Measurements from ENCODE around the gene CDK5. TPM values are rescaled to one million over a fixed set of nuclear protein-coding genes. Genes with fewer than 3 reads are reported as not detected.

Gene CDK5
- total and polyA plus RNA-seq, 2 of the 13 experiments (the other 11 are each of a cell fraction or from before 2014, with no cell fraction given): 16.4 to 21.3 TPM

- TF ChIP-seq THAP7 (CRISPR knock-in tag; IDR thresholded peaks at IDR 0.05) (peak; percentile 79), ZNF720 (CRISPR knock-in tag; IDR thresholded peaks at IDR 0.05) (no peak), REXO4 (CRISPR knock-in tag; IDR thresholded peaks at IDR 0.05; ENCODE audit: borderline replicate concordance) (no peak), ZBTB38 (CRISPR knock-in tag; IDR thresholded peaks at IDR 0.05) (peak; percentile 80; the same call in 1 of the 2 replicates), EHMT2 (IDR thresholded peaks at IDR 0.05; ENCODE audit: borderline replicate concordance, low read depth, low read length) (no peak), PAWR (CRISPR knock-in tag; IDR thresholded peaks at IDR 0.05; ENCODE audit: borderline replicate concordance) (no peak), MED1 (CRISPR knock-in tag; IDR thresholded peaks at IDR 0.05) (no peak), PHB2 (IDR thresholded peaks at IDR 0.05; ENCODE audit: partially characterized antibody) (no peak), ZNF788 (CRISPR knock-in tag; IDR thresholded peaks at IDR 0.05; ENCODE audit: borderline replicate concordance) (peak; percentile 78; the same call in 1 of the 2 replicates), MTA3 (CRISPR knock-in tag; IDR thresholded peaks at IDR 0.05) (no peak), ZNF362 (CRISPR knock-in tag; IDR thresholded peaks at IDR 0.05; ENCODE audit: borderline replicate concordance) (no peak), CREM (IDR thresholded peaks at IDR 0.05) (peak; percentile 92), CREM (CRISPR knock-in tag; IDR thresholded peaks at IDR 0.05) (no peak; the same call in 1 of the 2 replicates), IRX3 (CRISPR knock-in tag; IDR thresholded peaks at IDR 0.05; ENCODE audit: borderline replicate concordance, low read depth) (no peak), ZNF776 (CRISPR knock-in tag; IDR thresholded peaks at IDR 0.05) (no peak), MED13 (CRISPR knock-in tag; IDR thresholded peaks at IDR 0.05) (no peak), ARNTL (CRISPR knock-in tag; IDR thresholded peaks at IDR 0.05) (no peak), MZF1 (CRISPR knock-in tag; IDR thresholded peaks at IDR 0.05; ENCODE audit: borderline replicate concordance) (no peak), PLRG1 (conservative IDR thresholded peaks at IDR 0.05) (no peak), JDP2 (CRISPR knock-in tag; IDR thresholded peaks at IDR 0.05; ENCODE audit: borderline replicate concordance) (no peak), ZNF570 (CRISPR knock-in tag; IDR thresholded peaks at IDR 0.05; ENCODE audit: borderline replicate concordance) (no peak)
- TF ChIP-seq, protein P1, sequence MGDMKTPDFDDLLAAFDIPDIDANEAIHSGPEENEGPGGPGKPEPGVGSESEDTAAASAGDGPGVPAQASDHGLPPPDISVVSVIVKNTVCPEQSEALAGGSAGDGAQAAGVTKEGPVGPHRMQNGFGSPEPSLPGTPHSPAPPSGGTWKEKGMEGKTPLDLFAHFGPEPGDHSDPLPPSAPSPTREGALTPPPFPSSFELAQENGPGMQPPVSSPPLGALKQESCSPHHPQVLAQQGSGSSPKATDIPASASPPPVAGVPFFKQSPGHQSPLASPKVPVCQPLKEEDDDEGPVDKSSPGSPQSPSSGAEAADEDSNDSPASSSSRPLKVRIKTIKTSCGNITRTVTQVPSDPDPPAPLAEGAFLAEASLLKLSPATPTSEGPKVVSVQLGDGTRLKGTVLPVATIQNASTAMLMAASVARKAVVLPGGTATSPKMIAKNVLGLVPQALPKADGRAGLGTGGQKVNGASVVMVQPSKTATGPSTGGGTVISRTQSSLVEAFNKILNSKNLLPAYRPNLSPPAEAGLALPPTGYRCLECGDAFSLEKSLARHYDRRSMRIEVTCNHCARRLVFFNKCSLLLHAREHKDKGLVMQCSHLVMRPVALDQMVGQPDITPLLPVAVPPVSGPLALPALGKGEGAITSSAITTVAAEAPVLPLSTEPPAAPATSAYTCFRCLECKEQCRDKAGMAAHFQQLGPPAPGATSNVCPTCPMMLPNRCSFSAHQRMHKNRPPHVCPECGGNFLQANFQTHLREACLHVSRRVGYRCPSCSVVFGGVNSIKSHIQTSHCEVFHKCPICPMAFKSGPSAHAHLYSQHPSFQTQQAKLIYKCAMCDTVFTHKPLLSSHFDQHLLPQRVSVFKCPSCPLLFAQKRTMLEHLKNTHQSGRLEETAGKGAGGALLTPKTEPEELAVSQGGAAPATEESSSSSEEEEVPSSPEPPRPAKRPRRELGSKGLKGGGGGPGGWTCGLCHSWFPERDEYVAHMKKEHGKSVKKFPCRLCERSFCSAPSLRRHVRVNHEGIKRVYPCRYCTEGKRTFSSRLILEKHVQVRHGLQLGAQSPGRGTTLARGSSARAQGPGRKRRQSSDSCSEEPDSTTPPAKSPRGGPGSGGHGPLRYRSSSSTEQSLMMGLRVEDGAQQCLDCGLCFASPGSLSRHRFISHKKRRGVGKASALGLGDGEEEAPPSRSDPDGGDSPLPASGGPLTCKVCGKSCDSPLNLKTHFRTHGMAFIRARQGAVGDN (CRISPR knock-in tag; IDR thresholded peaks at IDR 0.05): peak; percentile 83
- TF ChIP-seq, protein P2, sequence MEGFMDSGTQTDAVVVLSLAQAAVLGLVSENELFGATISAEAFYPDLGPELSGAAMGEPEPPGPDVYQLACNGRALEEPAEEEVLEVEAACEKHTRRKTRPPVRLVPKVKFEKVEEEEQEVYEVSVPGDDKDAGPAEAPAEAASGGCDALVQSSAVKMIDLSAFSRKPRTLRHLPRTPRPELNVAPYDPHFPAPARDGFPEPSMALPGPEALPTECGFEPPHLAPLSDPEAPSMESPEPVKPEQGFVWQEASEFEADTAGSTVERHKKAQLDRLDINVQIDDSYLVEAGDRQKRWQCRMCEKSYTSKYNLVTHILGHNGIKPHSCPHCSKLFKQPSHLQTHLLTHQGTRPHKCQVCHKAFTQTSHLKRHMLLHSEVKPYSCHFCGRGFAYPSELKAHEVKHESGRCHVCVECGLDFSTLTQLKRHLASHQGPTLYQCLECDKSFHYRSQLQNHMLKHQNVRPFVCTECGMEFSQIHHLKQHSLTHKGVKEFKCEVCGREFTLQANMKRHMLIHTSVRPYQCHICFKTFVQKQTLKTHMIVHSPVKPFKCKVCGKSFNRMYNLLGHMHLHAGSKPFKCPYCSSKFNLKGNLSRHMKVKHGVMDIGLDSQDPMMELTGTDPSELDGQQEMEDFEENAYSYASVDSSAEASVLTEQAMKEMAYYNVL (CRISPR knock-in tag; IDR thresholded peaks at IDR 0.05; ENCODE audit: borderline replicate concordance): 0 out of 2 replicates have a peak, but pooled peaks have one; percentile 34
Measured at GRCh38 chr7:151028131-151028947, 29.4 kb downstream of the CDK5 start, which contains the start of gene ABCB8 (continued).

All from HepG2 (cell line).